Adrenal gland (tissue), 12 donors: ENCODE data around the gene MFRP. TPM values are rescaled to one million over a fixed set of nuclear protein-coding genes. Genes with fewer than 3 reads are reported as not detected.

Experiments used
- DNase-seq, 7 donors: peaks; one replicate each; pipeline ENCODE4 v3.0.0-alpha.2; 2019 to 2020
- H3K27ac ChIP-seq, 5 donors: fragments of 200-600 bp; sonication (generic) in 4 of 5; 1 replicate in 3 of 5; 2 replicates in 2 of 5; pipeline versions ENCODE4 v1.5.1 to v1.8.0; 2016 to 2020; ENCODE audit warnings: mild to moderate bottlenecking in 1 of 5
- H3K27me3 ChIP-seq: fragments of 200-600 bp; 2 replicates; pipeline ENCODE4 v1.8.0; 2021
- H3K36me3 ChIP-seq, 2 donors: fragments of 200-600 bp; replicated peaks in 1 of 2; 1 replicate in 1 of 2; 2 replicates in 1 of 2; pipeline versions ENCODE4 v1.5.1 to v1.8.0; 2018 to 2022
- H3K4me1 ChIP-seq, 2 donors: fragments of 200-600 bp; replicated peaks in 1 of 2; 1 replicate in 1 of 2; 2 replicates in 1 of 2; pipeline versions ENCODE4 v1.5.1 to v1.8.0; 2018 to 2021
- H3K4me3 ChIP-seq, 4 donors: fragments of 200-600 bp; sonication (generic) in 3 of 4; one replicate each; pipeline ENCODE4 v1.5.1; 2016 to 2018
- H3K9me3 ChIP-seq, 3 donors: fragments of 200-600 bp; sonication (generic) in 1 of 3; replicated peaks in 1 of 3; 1 replicate in 2 of 3; 2 replicates in 1 of 3; pipeline versions ENCODE4 v1.5.1 to v1.8.0; 2016 to 2021
- POLR2A ChIP-seq, 2 donors: fragments of 450-650 bp; IDR thresholded peaks; one replicate each; pipeline ENCODE4 v1.6.1; 2017; ENCODE audit warnings: antibody characterized with exemption in 2 of 2, mild to moderate bottlenecking in 2 of 2, moderate library complexity in 1 of 2
- WGBS, 4 donors: extraction: QIAGEN DNeasy Blood & Tissue Kit in 2 of 4; methylation state at CpG; one replicate each; pipeline versions ENCODE4 v1.1.5 to v1.1.7; 2013 to 2017; 5-methylcytosine and 5-hydroxymethylcytosine counted together
- intact Hi-C, 2 donors: fragments of 100-400 bp; cut with DNase I; formaldehyde crosslinking; loops; one replicate each; pipeline versions ENCODE4 v1.14.1 to v1.15.0; 2022 to 2023
- polyA plus RNA-seq, 3 donors: library from polyadenylated mRNA; stranded (reverse); fragments of 200-250 nt in 2 of 3; fragments of 350-450 nt in 1 of 3; fragmentation: Illumina TruSeq in 1 of 3; extraction: RNeasy Lipid Tissue Mini Kit (QIAGEN cat#74804) in 1 of 3; gene quantifications; one replicate each; pipeline ENCODE4 v1.2.3, GENCODE V29; 2013 to 2014
- total RNA-seq, 9 donors: library from RNA; depleted of rRNA in 4 of 9; stranded (reverse); fragments of >200 nt in 4 of 9; fragments of 120-200 nt in 1 of 9; fragmentation: NEBNext Ultra II Directional in 1 of 9; extraction: Animal tissue kit (Norgen Biotek cat#: 25700) in 1 of 9; gene quantifications; one replicate each; pipeline versions ENCODE4 v1.1.0 to v1.2.4, GENCODE V29; 2013 to 2023
- TF ChIP-seq, protein P1 (sequence below), 6 experiments: fragments of 450-650 bp in 4 of 6; fragments of 200-600 bp in 2 of 6; sonication (generic) in 1 of 6; IDR thresholded peaks; 1 replicate in 5 of 6; 2 replicates in 1 of 6; pipeline versions ENCODE4 v1.5.1 to v1.8.0; 2016 to 2021; ENCODE audit warnings: antibody characterized with exemption in 6 of 6, mild to moderate bottlenecking in 2 of 6, moderate library complexity in 1 of 6
- donor health status: healthy with polysubstance abuse.
- donor health status: Bipolar disorder and iron deficiency.
- donor health status: DM: yes; HTN: yes; CAD: no.
- donor health status: DM: no; HTN: no; CAD: no.
- donor health status: DM: no; HTN: no; CAD: no.
- donor health status: DM: yes; HTN: yes; CAD: no.

Gene MFRP
- total and polyA plus RNA-seq, 12 donors = under 0.01 TPM; not detected in 11

GRCh38 chr11:119322360-119322739 is 24.2 kb downstream of the MFRP start:
- Histone ChIP-seq H3K27me3 (no peaks in the 10 kb centered on the region), H3K36me3 (no peaks in the 10 kb centered on the region), H3K9me3 (no peaks in the 10 kb centered on the region), H3K4me1 (peaks cover 9 to 27% of the 10 kb centered on the region in 2 donors), H3K4me3 (no peak overlapping the region), H3K27ac (no peak overlapping the region)
- TF ChIP-seq POLR2A (IDR thresholded peaks at IDR 0.05) = no peak
- TF ChIP-seq, protein P1, sequence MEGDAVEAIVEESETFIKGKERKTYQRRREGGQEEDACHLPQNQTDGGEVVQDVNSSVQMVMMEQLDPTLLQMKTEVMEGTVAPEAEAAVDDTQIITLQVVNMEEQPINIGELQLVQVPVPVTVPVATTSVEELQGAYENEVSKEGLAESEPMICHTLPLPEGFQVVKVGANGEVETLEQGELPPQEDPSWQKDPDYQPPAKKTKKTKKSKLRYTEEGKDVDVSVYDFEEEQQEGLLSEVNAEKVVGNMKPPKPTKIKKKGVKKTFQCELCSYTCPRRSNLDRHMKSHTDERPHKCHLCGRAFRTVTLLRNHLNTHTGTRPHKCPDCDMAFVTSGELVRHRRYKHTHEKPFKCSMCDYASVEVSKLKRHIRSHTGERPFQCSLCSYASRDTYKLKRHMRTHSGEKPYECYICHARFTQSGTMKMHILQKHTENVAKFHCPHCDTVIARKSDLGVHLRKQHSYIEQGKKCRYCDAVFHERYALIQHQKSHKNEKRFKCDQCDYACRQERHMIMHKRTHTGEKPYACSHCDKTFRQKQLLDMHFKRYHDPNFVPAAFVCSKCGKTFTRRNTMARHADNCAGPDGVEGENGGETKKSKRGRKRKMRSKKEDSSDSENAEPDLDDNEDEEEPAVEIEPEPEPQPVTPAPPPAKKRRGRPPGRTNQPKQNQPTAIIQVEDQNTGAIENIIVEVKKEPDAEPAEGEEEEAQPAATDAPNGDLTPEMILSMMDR (IDR thresholded peaks at IDR 0.05) = peak in 1 of 6 experiments; percentile 21
- DNase-seq = no peak
- 54 to 64% (median 59%) methylated on average over 6 of the region's 6 CpGs for WGBS, 4 donors
- intact Hi-C loops = loop anchor here in 1 of 2 donors (5.0 kb wide), 1 partner anchor 120 kb away; no protein-coding TSS in a partner anchor

DNA sequence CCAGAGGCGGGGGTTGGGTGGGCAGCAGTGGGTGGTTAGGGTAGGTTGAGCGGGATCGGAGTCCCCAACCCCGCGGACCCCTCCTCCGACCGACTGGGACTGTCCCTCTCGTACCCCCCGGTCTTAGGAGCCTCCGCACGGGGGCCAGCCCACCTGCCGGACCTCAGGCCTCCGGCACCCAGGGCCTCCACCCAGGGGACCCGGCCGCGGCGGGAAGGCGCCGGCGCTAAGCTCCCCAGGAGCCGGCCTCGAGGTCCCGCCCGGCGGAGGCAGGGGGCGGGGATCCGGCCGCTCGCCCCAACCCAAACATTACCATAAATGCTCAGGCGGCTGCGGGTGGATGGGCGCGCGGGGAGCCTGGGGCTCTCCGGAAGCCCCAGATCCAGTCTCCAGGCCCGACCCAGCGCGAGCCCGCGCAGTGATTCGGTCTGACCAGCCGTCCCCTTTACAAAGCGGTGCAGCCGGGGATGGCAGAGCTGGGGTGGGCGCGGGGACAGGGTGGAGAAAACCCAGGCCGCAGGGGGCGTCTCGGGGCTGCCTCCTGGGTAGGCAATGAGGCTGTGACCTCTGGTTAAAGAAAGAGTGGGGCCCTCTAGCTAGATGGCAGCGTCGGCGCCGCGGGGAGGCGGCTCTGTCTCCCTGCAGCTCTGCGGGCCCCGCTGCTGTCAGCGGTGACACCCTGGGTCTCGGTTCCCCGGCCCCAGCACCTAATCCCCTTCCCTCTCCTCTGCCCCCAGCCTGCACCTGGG is 25.6 kb downstream of the MFRP start:
- WGBS, 4 donors = 6 to 14% (median 10%) methylated on average over 11 to 60 of the region's 60 CpGs
- Histone ChIP-seq H3K4me1 (peaks cover 18 to 38% of the 10 kb centered on the region in 2 donors), H3K27me3 (peaks cover 4% of the 10 kb centered on the region), H3K4me3 (peak overlapping the region in 2 of 4 donors; percentile 10 to 61), H3K27ac (peak overlapping the region in 3 of 5 donors; percentile 9 to 84 (median 69)), H3K36me3 (no peaks in the 10 kb centered on the region), H3K9me3 (no peaks in the 10 kb centered on the region)
- TF ChIP-seq POLR2A (IDR thresholded peaks at IDR 0.05) = no peak
- TF ChIP-seq, protein P1 (IDR thresholded peaks at IDR 0.05) = no peak
- peak in 5 of 7 donors; percentile 32 to 62 (median 40) for DNase-seq
- intact Hi-C loops = loop anchor here in 1 of 2 donors (5.0 kb wide), 1 partner anchor 119 kb away; no protein-coding TSS in a partner anchor

- TF ChIP-seq, protein P1 (IDR thresholded peaks at IDR 0.05) = no peak
- TF ChIP-seq POLR2A (IDR thresholded peaks at IDR 0.05) = no peak
- Histone ChIP-seq H3K4me3 (peak overlapping the region in 1 of 4 donors; percentile 61), H3K4me1 (peaks cover 20 to 45% of the 10 kb centered on the region in 2 donors), H3K9me3 (no peaks in the 10 kb centered on the region), H3K27ac (peak overlapping the region in 2 of 5 donors; percentile 69 to 84), H3K36me3 (no peaks in the 10 kb centered on the region), H3K27me3 (peaks cover 4% of the 10 kb centered on the region)
- intact Hi-C loops = loop anchor here in 1 of 2 donors (5.0 kb wide), 1 partner anchor 118 kb away; no protein-coding TSS in a partner anchor
- 49 to 56% (median 53%) methylated on average over 17 of the region's 17 CpGs for WGBS, 4 donors
- peak in 3 of 7 donors; percentile 25 to 61 (median 34) for DNase-seq
Observed at GRCh38 chr11:119320240-119320775, 26.2 kb downstream of the MFRP start.

DNA sequence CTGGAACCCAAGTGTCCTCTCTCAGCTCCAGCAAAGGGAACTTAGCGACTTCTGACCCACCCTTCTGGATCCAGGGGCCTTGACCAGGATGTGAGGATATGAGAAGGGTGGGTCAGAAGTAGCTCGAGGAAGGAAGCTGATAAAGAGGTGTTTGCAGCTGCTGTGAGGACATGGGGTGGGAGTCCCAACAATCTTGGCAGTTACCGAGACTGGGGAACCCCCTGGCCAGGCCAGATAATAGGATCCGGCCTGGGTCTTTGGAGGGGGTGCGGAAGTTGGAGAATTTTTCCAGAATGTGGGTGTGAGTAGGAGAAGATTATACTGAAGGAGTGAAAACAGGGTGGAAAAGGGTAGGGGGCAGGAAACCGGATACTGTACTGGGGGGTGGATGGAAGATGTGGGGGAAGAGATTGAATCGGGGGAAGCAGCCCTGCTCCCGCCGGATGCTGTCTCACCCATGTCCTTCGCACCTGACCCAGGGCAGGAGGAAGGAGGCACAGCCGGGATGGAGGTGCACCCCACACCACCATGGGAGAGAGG is 26.7 kb downstream of the MFRP start:
- Histone ChIP-seq H3K36me3 (no peaks in the 10 kb centered on the region), H3K4me3 (no peak overlapping the region), H3K27me3 (peaks cover 4% of the 10 kb centered on the region), H3K9me3 (no peaks in the 10 kb centered on the region), H3K27ac (peak overlapping the region in 3 of 5 donors; percentile 31 to 84 (median 68)), H3K4me1 (peaks cover 20 to 46% of the 10 kb centered on the region in 2 donors)
- peak in 1 of 7 donors; percentile 52 for DNase-seq
- intact Hi-C loops = loop anchor here in 1 of 2 donors (5.0 kb wide), 1 partner anchor 117 kb away; no protein-coding TSS in a partner anchor
- no peak for TF ChIP-seq POLR2A (IDR thresholded peaks at IDR 0.05)
- TF ChIP-seq, protein P1 (IDR thresholded peaks at IDR 0.05) = no peak
- 61 to 72% (median 67%) methylated on average over 11 of the region's 11 CpGs for WGBS, 4 donors
